ENCODE data around the gene TCP11L2. TPM values are rescaled to one million over a fixed set of nuclear protein-coding genes. Genes with fewer than 3 reads are reported as not detected.
"Not testable (repeated sequence)": the region's sequence is repeated elsewhere in the genome, so short reads cannot be mapped to it uniquely, and the experiment has no call there.

Gene TCP11L2
- polyA plus RNA-seq, 2 donors = 10.6 to 19.4 TPM

GRCh38 chr12:106369624-106370346, 67.3 kb downstream of the TCP11L2 start:
- Histone ChIP-seq H3K4me3 (ENCODE audit: low read depth in 1 of 2, low read length in 2 of 2) (no peak overlapping the region), H3K36me3 (ENCODE audit: control insufficient read depth in 2 of 2, insufficient read depth in 2 of 2, low read length in 1 of 2) (no peaks in the 10 kb centered on the region), H3K4me1 (ENCODE audit: control insufficient read depth in 2 of 2, insufficient read depth in 2 of 2, low read length in 1 of 2) (no peaks in the 10 kb centered on the region), H3K9me3 (ENCODE audit: control insufficient read depth in 2 of 2, insufficient read depth in 1 of 2, low read depth in 1 of 2, low read length in 1 of 2) (no peaks in the 10 kb centered on the region), H3K27me3 (ENCODE audit: control insufficient read depth in 1 of 2, insufficient read depth in 2 of 2, low read length in 2 of 2) (no peaks in the 10 kb centered on the region), H3K27ac (ENCODE audit: low read depth in 2 of 2, low read length in 1 of 2) (peak overlapping the region in 1 of 2 donors; percentile 64)
- 78 to 81% methylated on average over 6 of the region's 6 CpGs for WGBS, 2 donors

- H3K4me3 ChIP-seq (ENCODE audit: low read depth in 1 of 2, low read length in 2 of 2) = no peak overlapping the region
- H3K27ac ChIP-seq (ENCODE audit: low read depth in 2 of 2, low read length in 1 of 2) = no peak overlapping the region
- H3K36me3 ChIP-seq (ENCODE audit: control insufficient read depth in 2 of 2, insufficient read depth in 2 of 2, low read length in 1 of 2) = peaks cover 0 to 7% of the 10 kb centered on the region in 2 donors
- no peaks in the 10 kb centered on the region for H3K27me3 ChIP-seq (ENCODE audit: control insufficient read depth in 1 of 2, insufficient read depth in 2 of 2, low read length in 2 of 2)
- 73 to 82% methylated on average over 4 of the region's 4 CpGs for WGBS, 2 donors
- no peaks in the 10 kb centered on the region for H3K4me1 ChIP-seq (ENCODE audit: control insufficient read depth in 2 of 2, insufficient read depth in 2 of 2, low read length in 1 of 2)
- H3K9me3 ChIP-seq (ENCODE audit: control insufficient read depth in 2 of 2, insufficient read depth in 1 of 2, low read depth in 1 of 2, low read length in 1 of 2) = no peaks in the 10 kb centered on the region
Measured at GRCh38 chr12:106378788-106379187, 76.3 kb downstream of the TCP11L2 start.

- H3K4me3 ChIP-seq (ENCODE audit: low read depth in 1 of 2, low read length in 2 of 2) = no peak overlapping the region
- no peak overlapping the region for H3K27ac ChIP-seq (ENCODE audit: low read depth in 2 of 2, low read length in 1 of 2)
- 90 to 98% methylated on average over 1 of the region's 1 CpG for WGBS, 2 donors
- H3K4me1 ChIP-seq (ENCODE audit: control insufficient read depth in 2 of 2, insufficient read depth in 2 of 2, low read length in 1 of 2) = no peaks in the 10 kb centered on the region
- peaks cover 0 to 6% of the 10 kb centered on the region in 2 donors for H3K36me3 ChIP-seq (ENCODE audit: control insufficient read depth in 2 of 2, insufficient read depth in 2 of 2, low read length in 1 of 2)
- no peaks in the 10 kb centered on the region for H3K9me3 ChIP-seq (ENCODE audit: control insufficient read depth in 2 of 2, insufficient read depth in 1 of 2, low read depth in 1 of 2, low read length in 1 of 2)
- H3K27me3 ChIP-seq (ENCODE audit: control insufficient read depth in 1 of 2, insufficient read depth in 2 of 2, low read length in 2 of 2) = no peaks in the 10 kb centered on the region
Measured at GRCh38 chr12:106380954-106381353, 78.4 kb downstream of the TCP11L2 start.

- not testable (repeated sequence) for H3K4me3 ChIP-seq (ENCODE audit: low read depth in 1 of 2, low read length in 2 of 2); H3K36me3 ChIP-seq (ENCODE audit: control insufficient read depth in 2 of 2, insufficient read depth in 2 of 2, low read length in 1 of 2); H3K27ac ChIP-seq (ENCODE audit: low read depth in 2 of 2, low read length in 1 of 2); H3K4me1 ChIP-seq (ENCODE audit: control insufficient read depth in 2 of 2, insufficient read depth in 2 of 2, low read length in 1 of 2); H3K27me3 ChIP-seq (ENCODE audit: control insufficient read depth in 1 of 2, insufficient read depth in 2 of 2, low read length in 2 of 2); H3K9me3 ChIP-seq (ENCODE audit: control insufficient read depth in 2 of 2, insufficient read depth in 1 of 2, low read depth in 1 of 2, low read length in 1 of 2)
- 83 to 92% methylated on average over 4 of the region's 4 CpGs for WGBS, 2 donors
Measured at GRCh38 chr12:106381866-106382265, 79.3 kb downstream of the TCP11L2 start.

- Histone ChIP-seq H3K36me3 (ENCODE audit: control insufficient read depth in 2 of 2, insufficient read depth in 2 of 2, low read length in 1 of 2) (no peaks in the 10 kb centered on the region), H3K27ac (ENCODE audit: low read depth in 2 of 2, low read length in 1 of 2) (no peak overlapping the region), H3K4me3 (ENCODE audit: low read depth in 1 of 2, low read length in 2 of 2) (no peak overlapping the region), H3K4me1 (ENCODE audit: control insufficient read depth in 2 of 2, insufficient read depth in 2 of 2, low read length in 1 of 2) (no peaks in the 10 kb centered on the region), H3K9me3 (ENCODE audit: control insufficient read depth in 2 of 2, insufficient read depth in 1 of 2, low read depth in 1 of 2, low read length in 1 of 2) (no peaks in the 10 kb centered on the region), H3K27me3 (ENCODE audit: control insufficient read depth in 1 of 2, insufficient read depth in 2 of 2, low read length in 2 of 2) (no peaks in the 10 kb centered on the region)
- WGBS, 2 donors = 86% methylated on average over 5 of the region's 5 CpGs
Measured at GRCh38 chr12:106386813-106387535, 84.4 kb downstream of the TCP11L2 start.

GRCh38 chr12:106387848-106388377, 85.4 kb downstream of the TCP11L2 start:
- Histone ChIP-seq H3K27ac (ENCODE audit: low read depth in 2 of 2, low read length in 1 of 2) (no peak overlapping the region), H3K4me3 (ENCODE audit: low read depth in 1 of 2, low read length in 2 of 2) (no peak overlapping the region), H3K4me1 (ENCODE audit: control insufficient read depth in 2 of 2, insufficient read depth in 2 of 2, low read length in 1 of 2) (no peaks in the 10 kb centered on the region), H3K27me3 (ENCODE audit: control insufficient read depth in 1 of 2, insufficient read depth in 2 of 2, low read length in 2 of 2) (no peaks in the 10 kb centered on the region), H3K9me3 (ENCODE audit: control insufficient read depth in 2 of 2, insufficient read depth in 1 of 2, low read depth in 1 of 2, low read length in 1 of 2) (no peaks in the 10 kb centered on the region), H3K36me3 (ENCODE audit: control insufficient read depth in 2 of 2, insufficient read depth in 2 of 2, low read length in 1 of 2) (no peaks in the 10 kb centered on the region)
- WGBS, 2 donors = 78 to 80% methylated on average over 1 of the region's 1 CpG

- Histone ChIP-seq H3K4me3 (ENCODE audit: low read depth in 1 of 2, low read length in 2 of 2) (no peak overlapping the region), H3K4me1 (ENCODE audit: control insufficient read depth in 2 of 2, insufficient read depth in 2 of 2, low read length in 1 of 2) (no peaks in the 10 kb centered on the region), H3K27ac (ENCODE audit: low read depth in 2 of 2, low read length in 1 of 2) (no peak overlapping the region), H3K27me3 (ENCODE audit: control insufficient read depth in 1 of 2, insufficient read depth in 2 of 2, low read length in 2 of 2) (no peaks in the 10 kb centered on the region), H3K36me3 (ENCODE audit: control insufficient read depth in 2 of 2, insufficient read depth in 2 of 2, low read length in 1 of 2) (no peaks in the 10 kb centered on the region), H3K9me3 (ENCODE audit: control insufficient read depth in 2 of 2, insufficient read depth in 1 of 2, low read depth in 1 of 2, low read length in 1 of 2) (no peaks in the 10 kb centered on the region)
- 87 to 90% methylated on average over 4 of the region's 4 CpGs for WGBS, 2 donors
Measured at GRCh38 chr12:106389151-106389550, 86.6 kb downstream of the TCP11L2 start.

GRCh38 chr12:106392759-106393158, 90.2 kb downstream of the TCP11L2 start:
- WGBS, 2 donors = 75 to 80% methylated on average over 1 of the region's 1 CpG

More at GRCh38 chr12:106392759-106393158, 90.2 kb downstream of the TCP11L2 start:
- no peak overlapping the region for H3K27ac ChIP-seq (ENCODE audit: low read depth in 2 of 2, low read length in 1 of 2)
- H3K36me3 ChIP-seq (ENCODE audit: control insufficient read depth in 2 of 2, insufficient read depth in 2 of 2, low read length in 1 of 2) = peaks cover 0 to 8% of the 10 kb centered on the region in 2 donors
- no peaks in the 10 kb centered on the region for H3K27me3 ChIP-seq (ENCODE audit: control insufficient read depth in 1 of 2, insufficient read depth in 2 of 2, low read length in 2 of 2)
- no peaks in the 10 kb centered on the region for H3K9me3 ChIP-seq (ENCODE audit: control insufficient read depth in 2 of 2, insufficient read depth in 1 of 2, low read depth in 1 of 2, low read length in 1 of 2)
- no peaks in the 10 kb centered on the region for H3K4me1 ChIP-seq (ENCODE audit: control insufficient read depth in 2 of 2, insufficient read depth in 2 of 2, low read length in 1 of 2)
- H3K4me3 ChIP-seq (ENCODE audit: low read depth in 1 of 2, low read length in 2 of 2) = no peak overlapping the region

All from esophagus (tissue), 2 donors.